HG03520 (cell line): ENCODE data around the gene TNFRSF8.
"Not testable (repeated sequence)": the region's sequence is repeated elsewhere in the genome, so short reads cannot be mapped to it uniquely, and the experiment has no call there.

Experiments
- ATAC-seq: cut with Tn5 transposase; IDR thresholded peaks from one replicate; pipeline ENCODE4 v1.9.1; 2021; ENCODE audit warnings: mild to moderate bottlenecking, moderate library complexity; ENCODE audit not compliant: unreplicated experiment

The TNFRSF8 gene

GRCh38 chr1:12083766-12084165 is 20.7 kb downstream of the TNFRSF8 start:
- ATAC-seq = no peak

GRCh38 chr1:12085643-12086260 is 22.6 kb downstream of the TNFRSF8 start:
- no peak for ATAC-seq

- no peak for ATAC-seq
These were observed 24.8 kb downstream of the TNFRSF8 start for GRCh38 chr1:12087797-12088314.

GRCh38 chr1:12088607-12089006 is 25.5 kb downstream of the TNFRSF8 start:
- no peak for ATAC-seq

- ATAC-seq = no peak
These were observed 27.2 kb downstream of the TNFRSF8 start for GRCh38 chr1:12090326-12090725.

- no peak for ATAC-seq
These were observed 28.1 kb downstream of the TNFRSF8 start for GRCh38 chr1:12091191-12091590.

- ATAC-seq = no peak
These were observed 31.1 kb downstream of the TNFRSF8 start for GRCh38 chr1:12094180-12094579.

GRCh38 chr1:12095452-12096263 is 32.6 kb downstream of the TNFRSF8 start:
- no peak for ATAC-seq

GRCh38 chr1:12096615-12097014 is 33.5 kb downstream of the TNFRSF8 start:
- ATAC-seq = no peak

- no peak for ATAC-seq
These were observed 34.2 kb downstream of the TNFRSF8 start for GRCh38 chr1:12097321-12097720.

GRCh38 chr1:12098786-12099185 is 35.7 kb downstream of the TNFRSF8 start:
- no peak for ATAC-seq

- no peak for ATAC-seq
These were observed 36.5 kb downstream of the TNFRSF8 start for GRCh38 chr1:12099610-12100009.

- no peak for ATAC-seq
These were observed 37.0 kb downstream of the TNFRSF8 start for GRCh38 chr1:12100071-12100470.

GRCh38 chr1:12101120-12101519 is 38.0 kb downstream of the TNFRSF8 start:
- ATAC-seq = not testable (repeated sequence)

- no peak for ATAC-seq
These were observed 39.0 kb downstream of the TNFRSF8 start for GRCh38 chr1:12102066-12102465.

- ATAC-seq = no peak
These were observed 41.3 kb downstream of the TNFRSF8 start for GRCh38 chr1:12104417-12104816.

GRCh38 chr1:12106153-12106552 is 43.0 kb downstream of the TNFRSF8 start:
- ATAC-seq = no peak

GRCh38 chr1:12106861-12107260 is 43.8 kb downstream of the TNFRSF8 start:
- not testable (repeated sequence) for ATAC-seq

- no peak for ATAC-seq
These were observed 44.6 kb downstream of the TNFRSF8 start for GRCh38 chr1:12107718-12108117.

GRCh38 chr1:12109901-12110300 is 46.8 kb downstream of the TNFRSF8 start:
- ATAC-seq = no peak

- ATAC-seq = no peak
These were observed 48.6 kb downstream of the TNFRSF8 start for GRCh38 chr1:12111741-12112140.

- no peak for ATAC-seq
These were observed 49.6 kb downstream of the TNFRSF8 start for GRCh38 chr1:12112711-12113161.
